Stimulated activated naive CD8-positive, alpha-beta T cell treated with anti-CD3 and anti-CD28 coated beads, Interleukin-15, Interleukin-2, amounts not matched to agents 100 U/mL and 50 U/mL, for 24 hours (primary cell): ENCODE measurements around the gene LRMDA.
"Not testable (repeated sequence)": the region's sequence is repeated elsewhere in the genome, so short reads cannot be mapped to it uniquely, and the experiment has no call there.

Experiments used
- ATAC-seq: fragments of 150-1000 bp; cut with Tn5 transposase; one replicate; pipeline ENCODE4 v1.10.0; 2021
- DNase-seq: peaks from one replicate; pipeline ENCODE4 v3.0.0; 2021

LRMDA gene

GRCh38 chr10:75589895-75590654, 158.7 kb downstream of the LRMDA start:
- DNase-seq (no peak), ATAC-seq (no peak)

GRCh38 chr10:75592151-75592787, 160.8 kb downstream of the LRMDA start:
- ATAC-seq (no peak), DNase-seq (no peak)

GRCh38 chr10:75592791-75593643, 161.6 kb downstream of the LRMDA start:
- no peak for DNase-seq
- no peak for ATAC-seq

- DNase-seq: no peak
- ATAC-seq: no peak
Measured at GRCh38 chr10:75593692-75594556, 162.5 kb downstream of the LRMDA start.

GRCh38 chr10:75596930-75597620, 165.7 kb downstream of the LRMDA start:
- DNase-seq (no peak), ATAC-seq (no peak)

- ATAC-seq (no peak), DNase-seq (no peak)
Measured at GRCh38 chr10:75597773-75598440, 166.5 kb downstream of the LRMDA start.

GRCh38 chr10:75598998-75599397, 167.6 kb downstream of the LRMDA start:
- ATAC-seq (no peak), DNase-seq (no peak)

- ATAC-seq (no peak), DNase-seq (no peak)
Measured at GRCh38 chr10:75599875-75600648, 168.6 kb downstream of the LRMDA start.

- ATAC-seq: no peak
- no peak for DNase-seq
Measured at GRCh38 chr10:75600833-75601232, 169.4 kb downstream of the LRMDA start.

- ATAC-seq (no peak), DNase-seq (no peak)
Measured at GRCh38 chr10:75602341-75602740, 170.9 kb downstream of the LRMDA start.

GRCh38 chr10:75605096-75605495, 173.7 kb downstream of the LRMDA start:
- no peak for ATAC-seq

GRCh38 chr10:75605795-75606194, 174.4 kb downstream of the LRMDA start:
- ATAC-seq, DNase-seq: not testable (repeated sequence)

More at GRCh38 chr10:75605096-75605495, 173.7 kb downstream of the LRMDA start:
- no peak for DNase-seq

GRCh38 chr10:75606203-75606779, 174.9 kb downstream of the LRMDA start:
- DNase-seq: no peak
- ATAC-seq: no peak

GRCh38 chr10:75607576-75607975, 176.2 kb downstream of the LRMDA start:
- DNase-seq: no peak
- ATAC-seq: no peak

GRCh38 chr10:75610183-75610582, 178.8 kb downstream of the LRMDA start:
- DNase-seq: no peak
- ATAC-seq: no peak

GRCh38 chr10:75611172-75611992, 180.0 kb downstream of the LRMDA start:
- ATAC-seq: no peak

GRCh38 chr10:75611993-75612372, 180.6 kb downstream of the LRMDA start:
- no peak for ATAC-seq
- no peak for DNase-seq

More at GRCh38 chr10:75611172-75611992, 180.0 kb downstream of the LRMDA start:
- no peak for DNase-seq

- no peak for ATAC-seq
- DNase-seq: no peak
Measured at GRCh38 chr10:75612904-75613684, 181.7 kb downstream of the LRMDA start.
